AG09309 (cell line): ENCODE results near the gene FAM107B.

Source experiments
- DNase-seq: peaks from one replicate; pipeline ENCODE4 v3.0.0-alpha.2; 2010; ENCODE audit warnings: low read depth
- H3K4me3 ChIP-seq: 2 replicates; pipeline ENCODE4 v1.5.1; 2011; ENCODE audit warnings: mild to moderate bottlenecking, low read depth, low read length, moderate library complexity; ENCODE audit not compliant: control insufficient read depth
- CTCF ChIP-seq: IDR thresholded peaks from 2 replicates; pipeline ENCODE4 v1.5.1; 2011; ENCODE audit warnings: mild to moderate bottlenecking, low read depth, low read length, inconsistent platforms; ENCODE audit not compliant: insufficient read depth, control insufficient read depth; ENCODE audit errors: missing control alignments

Gene FAM107B

GRCh38 chr10:14617852-14618251 lies 156.8 kb downstream of the FAM107B start:
- TF ChIP-seq CTCF: peak; percentile 37
- DNase-seq: no peak
- no peak overlapping the region for H3K4me3 ChIP-seq

GRCh38 chr10:14616955-14617730 lies 157.6 kb downstream of the FAM107B start:
- no peak for DNase-seq
- no peak overlapping the region for H3K4me3 ChIP-seq
- TF ChIP-seq CTCF: no peak

- H3K4me3 ChIP-seq: no peak overlapping the region
- no peak for DNase-seq
- TF ChIP-seq CTCF: no peak
Measured at GRCh38 chr10:14616465-14616864, 158.2 kb downstream of the FAM107B start.

- DNase-seq: no peak
- no peak overlapping the region for H3K4me3 ChIP-seq
- no peak for TF ChIP-seq CTCF
Measured at GRCh38 chr10:14613588-14613920, 161.1 kb downstream of the FAM107B start.

GRCh38 chr10:14612873-14613587 lies 161.7 kb downstream of the FAM107B start:
- H3K4me3 ChIP-seq: no peak overlapping the region
- no peak for DNase-seq
- no peak for TF ChIP-seq CTCF

- no peak overlapping the region for H3K4me3 ChIP-seq
- DNase-seq: no peak
- no peak for TF ChIP-seq CTCF
Measured at GRCh38 chr10:14611968-14612693, 162.6 kb downstream of the FAM107B start.
